CD4-positive, alpha-beta T cell (primary cell): Measurements from ENCODE around the gene VIPAS39. TPM values are rescaled to one million over a fixed set of nuclear protein-coding genes. Genes with fewer than 3 reads are reported as not detected.
A peak's percentile ranks its signal among the peaks of the same experiment; 100 is the strongest.

Experiments used
- ATAC-seq: fragments of 200-7000 bp; cut with Tn5 transposase; one replicate; pipeline ENCODE4 v1.10.0; 2022; ENCODE audit warnings: mild to moderate bottlenecking; ENCODE audit not compliant: poor library complexity
- CTCF ChIA-PET: fragments of 350-600 bp; sonication (Branson Sonifier 250); formaldehyde crosslinking; loops from one replicate; lab custom pipeline; 2021; ENCODE audit warnings: antibody characterized with exemption, inconsistent platforms; lab: Charles Lee
- POLR2A ChIA-PET: fragments of 350-600 bp; sonication (Branson Sonifier 250); formaldehyde crosslinking; loops from one replicate; lab custom pipeline; 2021; ENCODE audit warnings: antibody characterized with exemption, inconsistent platforms; lab: Charles Lee
- DNase-seq, 14 experiments: peaks; one replicate each; pipeline ENCODE4 v3.0.0-alpha.2; 2013 to 2020; ENCODE audit warnings: mixed read lengths in 2 of 14
- H3K27ac ChIP-seq, 2 donors: one replicate each; pipeline versions ENCODE4 v1.5.1 to v1.7.0; 2013; ENCODE audit warnings: low read length in 2 of 2, low read depth in 1 of 2, mild to moderate bottlenecking in 1 of 2
- H3K27me3 ChIP-seq, 2 experiments: 1 replicate in 1 of 2; 2 replicates in 1 of 2; pipeline versions ENCODE4 v1.6.1 to v1.7.0; 2013; ENCODE audit warnings: low read length in 2 of 2, control low read depth in 1 of 2, mild to moderate bottlenecking in 1 of 2, moderate library complexity in 1 of 2; ENCODE audit not compliant: insufficient read depth in 2 of 2, control insufficient read depth in 1 of 2
- H3K36me3 ChIP-seq: one replicate; pipeline ENCODE4 v1.6.1; 2013; ENCODE audit warnings: low read length, control low read depth; ENCODE audit not compliant: insufficient read depth
- H3K4me1 ChIP-seq: one replicate; pipeline ENCODE4 v1.6.1; 2013; ENCODE audit warnings: low read length, control low read depth; ENCODE audit not compliant: insufficient read depth
- H3K4me3 ChIP-seq: one replicate; pipeline ENCODE4 v1.5.1; 2013; ENCODE audit warnings: mild to moderate bottlenecking, low read length, moderate library complexity
- H3K9me3 ChIP-seq, 2 experiments: 1 replicate in 1 of 2; 2 replicates in 1 of 2; pipeline versions ENCODE4 v1.6.1 to v1.7.0; 2013; ENCODE audit warnings: low read length in 2 of 2, mild to moderate bottlenecking in 2 of 2, control low read depth in 1 of 2, moderate library complexity in 1 of 2; ENCODE audit not compliant: control insufficient read depth in 1 of 2, insufficient read depth in 1 of 2
- H3K27ac Mint-ChIP-seq: one replicate; pipeline ENCODE4 v1.8.0; 2020; ENCODE audit warnings: mixed read lengths
- H3K27me3 Mint-ChIP-seq: one replicate; pipeline ENCODE4 v1.8.0; 2021; ENCODE audit warnings: mixed read lengths
- H3K36me3 Mint-ChIP-seq: one replicate; pipeline ENCODE4 v1.8.0; 2021; ENCODE audit warnings: low read depth, mixed read lengths
- H3K4me1 Mint-ChIP-seq: one replicate; pipeline ENCODE4 v1.8.0; 2021; ENCODE audit warnings: low read depth, mixed read lengths
- H3K4me3 Mint-ChIP-seq: one replicate; pipeline ENCODE4 v1.8.0; 2020; ENCODE audit warnings: mild to moderate bottlenecking, mixed read lengths
- H3K9me3 Mint-ChIP-seq: one replicate; pipeline ENCODE4 v1.8.0; 2020; ENCODE audit warnings: mixed read lengths
- CTCF ChIP-seq: fragments of 200-600 bp; IDR thresholded peaks from one replicate; pipeline ENCODE4 v1.8.0; 2022; ENCODE audit warnings: antibody characterized with exemption, mild to moderate bottlenecking
- intact Hi-C, 2 experiments: fragments of 100-400 bp; cut with DNase I in 1 of 2; cut with micrococcal nuclease in 1 of 2; formaldehyde crosslinking; loops; one replicate each; pipeline versions ENCODE4 v1.15.1 to v1.9.0; 2023 to 2025; cut with DNase I, micrococcal nuclease
- polyA plus RNA-seq, 2 donors: library from polyadenylated mRNA; unstranded; fragments of 120-200 nt; gene quantifications; one replicate each; pipeline ENCODE4 v1.2.1, GENCODE V29; 2013
- total RNA-seq, 174 experiments: library from RNA in 2 of 174; stranded (reverse) in 2 of 174; gene quantifications; one replicate each; pipeline ENCODE4 v1.2.3 and lab custom pipeline; 2021 to 2026

Gene VIPAS39
- total RNA-seq (1 to 10 TPM; 7.6 to 8.7 TPM), total RNA-seq (lab: John Stamatoyannopoulos, UW) (5.6 to 41.4 (median 27.8) reads per million in 172 experiments)
- 14.2 TPM for polyA plus RNA-seq (2013, experiment 1 of 2)
- 18.2 TPM for polyA plus RNA-seq (2013, experiment 2 of 2)

- Histone ChIP-seq H3K4me3 (peak within 1 kb of the TSS; percentile 98), H3K27me3 (no peaks in the 10 kb centered on the region), H3K9me3 (no peaks in the 10 kb centered on the region), H3K36me3 (peaks cover 35% of the 10 kb centered on the region), H3K27ac (peak within 1 kb of the TSS; percentile 79 to 96), H3K4me1 (peaks cover 31% of the 10 kb centered on the region)
- TF ChIP-seq CTCF: no peak
- Mint-ChIP-seq H3K27me3 (no peaks in the 10 kb centered on the region), H3K9me3 (no peaks in the 10 kb centered on the region), H3K4me1 (peaks cover 48% of the 10 kb centered on the region), H3K4me3 (peak within 1 kb of the TSS; percentile 100), H3K36me3 (peaks cover 62% of the 10 kb centered on the region), H3K27ac (peak within 1 kb of the TSS; percentile 90)
- ATAC-seq (peak; percentile 94), DNase-seq (peak; percentile 86 to 99 (median 88))
- POLR2A ChIA-PET: interaction anchor here (0.6 to 3.0 kb wide), 7 partner anchors 10 to 359 kb away, joined by 3 to 14 read pairs (median 3); partner anchors contain the start of genes GSTZ1, POMT2, SAMD15 and TMED8
- intact Hi-C loops: loop anchor here (1.0 to 5.0 kb wide), 11 partner anchors 80 to 1475 kb away; partner anchors contain the start of genes POMT2 (in 2 of the 2), SAMD15 (in 2 of the 2), SNW1 (in 2 of the 2) and SPTLC2 (in 2 of the 2)
- CTCF ChIA-PET: no interaction called here
These were observed at the start of gene VIPAS39, which contains the start of gene AHSA1 for GRCh38 chr14:77457522-77458248. TSS of gene VIPAS39 (minus strand) at chr14:77457601. CDS start at chr14:77454102, 3,499 bp downstream. TSS of gene AHSA1 (plus strand) at chr14:77458093. CDS start at chr14:77458190, 97 bp downstream.

DNA sequence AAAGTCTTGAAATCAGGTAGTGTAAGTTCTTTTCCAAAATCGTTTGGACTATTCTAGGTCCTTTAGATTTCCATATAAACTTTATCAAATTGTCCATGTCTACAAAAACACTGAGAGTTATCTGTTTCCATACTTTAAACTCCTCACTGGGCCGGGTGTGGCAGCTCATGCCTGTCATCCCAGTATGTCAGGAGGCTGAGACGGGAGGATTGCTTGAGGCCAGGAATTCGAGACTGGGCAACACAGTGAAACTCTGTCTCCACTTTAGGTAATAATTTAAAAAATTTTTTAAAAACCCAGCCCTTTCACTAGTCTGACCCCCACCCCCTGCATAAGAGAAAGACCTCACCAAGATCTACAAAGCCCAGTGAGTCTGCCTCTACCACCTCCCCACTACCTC is 47.6 kb upstream of the VIPAS39 start:
- H3K4me3 Mint-ChIP-seq: no peak overlapping the region
- peaks cover 5 to 10% of the 10 kb centered on the region in 2 experiments for H3K9me3 ChIP-seq
- CTCF ChIA-PET: interaction anchor here (1.8 kb wide), 1 partner anchor 45 kb away, joined by 3 read pairs; no protein-coding TSS in a partner anchor
- H3K27me3 ChIP-seq: peaks cover 0 to 4% of the 10 kb centered on the region in 2 experiments
- peaks cover 31% of the 10 kb centered on the region for H3K36me3 Mint-ChIP-seq
- peaks cover 5% of the 10 kb centered on the region for H3K9me3 Mint-ChIP-seq
- intact Hi-C loops: no loop called here
- POLR2A ChIA-PET: no interaction called here
- no peaks in the 10 kb centered on the region for H3K4me1 ChIP-seq
- no peak overlapping the region for H3K4me3 ChIP-seq
- ATAC-seq: no peak
- TF ChIP-seq CTCF: no peak
- no peak overlapping the region for H3K27ac Mint-ChIP-seq
- H3K27me3 Mint-ChIP-seq: peaks cover 15% of the 10 kb centered on the region
- no peak overlapping the region for H3K27ac ChIP-seq
- H3K4me1 Mint-ChIP-seq: no peaks in the 10 kb centered on the region
- no peak for DNase-seq
- peaks cover 14% of the 10 kb centered on the region for H3K36me3 ChIP-seq

DNA sequence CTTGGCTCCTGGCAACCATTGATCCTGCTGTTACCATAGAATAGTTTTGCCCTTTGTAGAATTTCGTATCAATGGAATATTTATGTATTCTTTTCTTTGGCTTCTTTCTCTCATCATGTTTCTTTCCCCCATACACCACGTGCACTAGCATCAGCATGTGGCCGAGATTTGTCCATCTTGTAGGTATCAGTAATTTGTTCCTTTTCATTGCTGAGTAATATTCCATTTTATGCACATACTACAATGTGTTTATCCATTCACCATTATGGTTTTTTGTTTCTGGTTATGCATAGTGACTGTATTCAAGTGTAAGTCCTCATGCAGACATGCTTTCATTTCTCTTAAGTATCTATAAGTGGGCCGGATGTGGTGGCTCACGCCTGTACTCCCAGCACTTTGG is 45.7 kb upstream of the VIPAS39 start:
- intact Hi-C loops: no loop called here
- Histone ChIP-seq H3K27me3 (peaks cover 10 to 12% of the 10 kb centered on the region in 2 experiments), H3K9me3 (peaks cover 5 to 10% of the 10 kb centered on the region in 2 experiments), H3K4me3 (no peak overlapping the region), H3K4me1 (peaks cover 7% of the 10 kb centered on the region), H3K36me3 (peaks cover 4% of the 10 kb centered on the region), H3K27ac (no peak overlapping the region)
- H3K27me3 Mint-ChIP-seq: peaks cover 26% of the 10 kb centered on the region
- peaks cover 12% of the 10 kb centered on the region for H3K36me3 Mint-ChIP-seq
- DNase-seq: no peak
- no peak for TF ChIP-seq CTCF
- H3K9me3 Mint-ChIP-seq: peaks cover 5% of the 10 kb centered on the region
- no peak overlapping the region for H3K27ac Mint-ChIP-seq
- no peaks in the 10 kb centered on the region for H3K4me1 Mint-ChIP-seq
- no peak for ATAC-seq
- POLR2A ChIA-PET: no interaction called here
- CTCF ChIA-PET: no interaction called here
- H3K4me3 Mint-ChIP-seq: no peak overlapping the region
